ENCODE data around the gene C1QTNF2. TPM values are rescaled to one million over a fixed set of nuclear protein-coding genes. Genes with fewer than 3 reads are reported as not detected.

The C1QTNF2 gene
- total RNA-seq, 2 donors from 2014 or later, result 8.4 TPM; not detected in 1

- Histone ChIP-seq H3K27ac (no peak overlapping the region), H3K27me3 (replicated peaks; ENCODE audit: insufficient read depth) (no peaks in the 10 kb centered on the region), H3K4me3 (no peak overlapping the region), H3K36me3 (no peaks in the 10 kb centered on the region), H3K9me3 (no peaks in the 10 kb centered on the region), H3K4me1 (replicated peaks) (no peaks in the 10 kb centered on the region)
- TF ChIP-seq CTCF (IDR thresholded peaks at IDR 0.05) (no peak), POLR2A (IDR thresholded peaks at IDR 0.05) (no peak), POLR2AphosphoS5 (IDR thresholded peaks at IDR 0.05) (no peak)
- no peak for DNase-seq (ENCODE audit: low spot score)
- intact Hi-C loops (cut with DNase I), result no loop called here
- 96% methylated on average over 10 of the region's 10 CpGs for WGBS
These were observed 72.2 kb downstream of the C1QTNF2 start for GRCh38 chr5:160298189-160298588.

- 79% methylated on average over 5 of the region's 5 CpGs for WGBS
- no peak for DNase-seq (ENCODE audit: low spot score)
These were observed 72.7 kb downstream of the C1QTNF2 start for GRCh38 chr5:160297776-160298175.

More at GRCh38 chr5:160297776-160298175, 72.7 kb downstream of the C1QTNF2 start:
- Histone ChIP-seq H3K4me3 (no peak overlapping the region), H3K36me3 (no peaks in the 10 kb centered on the region), H3K4me1 (replicated peaks) (no peaks in the 10 kb centered on the region), H3K27ac (no peak overlapping the region), H3K9me3 (no peaks in the 10 kb centered on the region), H3K27me3 (replicated peaks; ENCODE audit: insufficient read depth) (no peaks in the 10 kb centered on the region)
- TF ChIP-seq POLR2A (IDR thresholded peaks at IDR 0.05) (no peak), CTCF (IDR thresholded peaks at IDR 0.05) (no peak), POLR2AphosphoS5 (IDR thresholded peaks at IDR 0.05) (no peak)
- intact Hi-C loops (cut with DNase I), result no loop called here

Small RNAs within 50 kb of the gene (small RNA-seq; reads per million reads assigned to genes)
- gene AC112191.3, result 0 reads per million in 2 donors

Other genes with a start within 250 kb of the C1QTNF2 start
- gene FABP6, start 141.1 kb downstream of the C1QTNF2 start, total RNA-seq, result 1 to 10 TPM in 1 of 2 donors, not detected in 1; 2.8 TPM
- gene CCNJL, start 58.1 kb downstream of the C1QTNF2 start, total RNA-seq, result 10 to 100 TPM in 1 of 2 donors, 1 to 10 TPM in 1; 4.1 to 26.7 TPM
- gene FAM200C, start 29.4 kb upstream of the C1QTNF2 start, total RNA-seq, result 1 to 10 TPM; 6.3 to 8.6 TPM
- 10 to 100 TPM; 67.4 to 88.0 TPM for gene SLU7, start 48.5 kb upstream of the C1QTNF2 start, total RNA-seq
- 10 to 100 TPM in 1 of 2 donors, 1 to 10 TPM in 1; 4.3 to 44.9 TPM for gene PTTG1, start 51.2 kb upstream of the C1QTNF2 start, total RNA-seq